GM23248 (cell line): ENCODE measurements around the gene C1QTNF3.

Source experiments
- EZH2 ChIP-seq: fragments of 200-600 bp; sonication (generic); IDR thresholded peaks from 2 replicates; pipeline ENCODE4 v1.6.1; 2018; ENCODE audit warnings: antibody characterized with exemption, mild to moderate bottlenecking; ENCODE audit not compliant: insufficient read depth, poor library complexity, severe bottlenecking
- EZH2phosphoT487 ChIP-seq: fragments of 200-600 bp; sonication (generic); IDR thresholded peaks from 2 replicates; pipeline ENCODE4 v1.6.1; 2018; ENCODE audit warnings: antibody characterized with exemption, moderate library complexity, mild to moderate bottlenecking, low read depth; ENCODE audit not compliant: insufficient read depth

DNA sequence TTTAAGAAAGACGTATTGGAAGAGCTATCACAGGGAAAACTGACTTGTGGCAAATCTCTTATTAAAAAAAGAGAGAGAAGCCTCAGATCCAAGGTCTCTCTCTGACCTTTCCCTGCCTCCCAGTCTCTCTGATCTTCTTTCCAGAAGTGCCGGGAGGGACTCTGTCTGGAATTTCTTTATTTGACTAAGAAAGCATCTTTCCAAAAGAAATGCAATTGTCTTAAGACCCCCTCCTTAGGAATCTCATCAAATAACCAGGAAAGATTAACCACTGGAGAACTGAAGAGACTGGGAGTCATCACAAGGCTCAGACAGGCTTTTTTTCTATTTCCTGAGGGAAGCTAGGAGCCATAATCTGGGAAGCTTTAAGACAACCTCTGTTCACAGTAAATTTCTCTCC, 4.6 kb downstream of the C1QTNF3 start:
- TF ChIP-seq EZH2 (no peak), EZH2phosphoT487 (no peak)
